Uterus (tissue), 4 donors: ENCODE data around the gene FRMD5. TPM values are rescaled to one million over a fixed set of nuclear protein-coding genes. Genes with fewer than 3 reads are reported as not detected.

Source experiments
- DNase-seq, 2 donors: peaks; one replicate each; pipeline ENCODE4 v3.0.0-alpha.2; 2019 to 2020
- H3K27ac ChIP-seq, 2 donors: fragments of 200-600 bp; sonication (generic); 1 replicate in 1 of 2; 2 replicates in 1 of 2; pipeline ENCODE4 v1.5.1; 2016 to 2018
- H3K27me3 ChIP-seq, 2 donors: fragments of 200-600 bp; sonication (generic); one replicate each; pipeline ENCODE4 v1.5.1; 2018 to 2019; ENCODE audit warnings: control low read depth in 1 of 2
- H3K36me3 ChIP-seq, 2 donors: fragments of 200-600 bp; sonication (generic); one replicate each; pipeline ENCODE4 v1.5.1; 2019; ENCODE audit warnings: control low read depth in 1 of 2
- H3K4me1 ChIP-seq, 2 donors: fragments of 200-600 bp; sonication (generic); one replicate each; pipeline ENCODE4 v1.5.1; 2018 to 2019; ENCODE audit warnings: control low read depth in 1 of 2
- H3K4me3 ChIP-seq, 2 donors: fragments of 200-600 bp; sonication (generic); 1 replicate in 1 of 2; 2 replicates in 1 of 2; pipeline ENCODE4 v1.5.1; 2018 to 2019; ENCODE audit warnings: mild to moderate bottlenecking in 1 of 2
- H3K9me3 ChIP-seq, 2 donors: fragments of 200-600 bp; sonication (generic); one replicate each; pipeline ENCODE4 v1.5.1; 2019; ENCODE audit warnings: control low read depth in 1 of 2
- POLR2A ChIP-seq, 2 donors: fragments of 450-650 bp; IDR thresholded peaks; one replicate each; pipeline ENCODE4 v1.6.1; 2016; ENCODE audit warnings: antibody characterized with exemption in 2 of 2, mild to moderate bottlenecking in 1 of 2, moderate library complexity in 1 of 2
- intact Hi-C: fragments of 100-400 bp; cut with DNase I; formaldehyde crosslinking; loops from one replicate; pipeline ENCODE4 v1.15.1; 2023; ENCODE audit warnings: low total_unique reads
- total RNA-seq, 4 donors: library from RNA; depleted of rRNA in 3 of 4; stranded (reverse); fragments of >200 nt in 3 of 4; gene quantifications; one replicate each; pipeline versions ENCODE4 v1.1.0 to v1.2.4, GENCODE V29; 2014 to 2023
- TF ChIP-seq, protein P1 (sequence below), 4 experiments: fragments of 200-600 bp in 2 of 4; fragments of 450-650 bp in 2 of 4; sonication (generic) in 2 of 4; IDR thresholded peaks; one replicate each; pipeline ENCODE4 v1.5.1; 2016 to 2019; ENCODE audit warnings: antibody characterized with exemption in 4 of 4, mild to moderate bottlenecking in 2 of 4, moderate library complexity in 1 of 4
- donor health status: DM: yes; HTN: yes; CAD: no.

FRMD5 gene
- total RNA-seq, 4 donors from 2014 or later = 0.37 to 1.0 TPM; not detected in 2

DNA sequence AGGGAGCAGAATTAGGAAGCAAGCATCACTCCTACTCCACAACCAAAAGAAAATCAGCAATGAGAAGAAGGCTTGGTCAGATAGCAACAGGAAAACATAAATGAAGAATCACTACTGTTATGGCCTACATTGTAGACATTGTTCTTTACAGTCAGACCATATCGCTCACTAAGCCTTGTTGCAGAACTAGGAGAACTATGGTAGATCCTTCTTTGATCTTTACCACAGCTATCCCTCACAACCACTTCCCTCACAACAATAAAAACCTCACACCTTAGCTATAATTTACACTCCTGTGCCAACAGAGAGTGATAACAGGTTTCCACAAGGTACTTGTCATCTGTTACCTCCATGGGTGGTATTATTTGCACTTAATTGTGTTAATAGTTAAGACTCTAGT, 241.7 kb downstream of the FRMD5 start:
- no peak for DNase-seq
- no peak overlapping the region for H3K27ac ChIP-seq
- TF ChIP-seq POLR2A (IDR thresholded peaks at IDR 0.05) = no peak
- TF ChIP-seq, protein P1, sequence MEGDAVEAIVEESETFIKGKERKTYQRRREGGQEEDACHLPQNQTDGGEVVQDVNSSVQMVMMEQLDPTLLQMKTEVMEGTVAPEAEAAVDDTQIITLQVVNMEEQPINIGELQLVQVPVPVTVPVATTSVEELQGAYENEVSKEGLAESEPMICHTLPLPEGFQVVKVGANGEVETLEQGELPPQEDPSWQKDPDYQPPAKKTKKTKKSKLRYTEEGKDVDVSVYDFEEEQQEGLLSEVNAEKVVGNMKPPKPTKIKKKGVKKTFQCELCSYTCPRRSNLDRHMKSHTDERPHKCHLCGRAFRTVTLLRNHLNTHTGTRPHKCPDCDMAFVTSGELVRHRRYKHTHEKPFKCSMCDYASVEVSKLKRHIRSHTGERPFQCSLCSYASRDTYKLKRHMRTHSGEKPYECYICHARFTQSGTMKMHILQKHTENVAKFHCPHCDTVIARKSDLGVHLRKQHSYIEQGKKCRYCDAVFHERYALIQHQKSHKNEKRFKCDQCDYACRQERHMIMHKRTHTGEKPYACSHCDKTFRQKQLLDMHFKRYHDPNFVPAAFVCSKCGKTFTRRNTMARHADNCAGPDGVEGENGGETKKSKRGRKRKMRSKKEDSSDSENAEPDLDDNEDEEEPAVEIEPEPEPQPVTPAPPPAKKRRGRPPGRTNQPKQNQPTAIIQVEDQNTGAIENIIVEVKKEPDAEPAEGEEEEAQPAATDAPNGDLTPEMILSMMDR (IDR thresholded peaks at IDR 0.05) = no peak
- no peaks in the 10 kb centered on the region for H3K4me1 ChIP-seq
- H3K27me3 ChIP-seq = no peaks in the 10 kb centered on the region
- no peak overlapping the region for H3K4me3 ChIP-seq
- no peaks in the 10 kb centered on the region for H3K36me3 ChIP-seq
- H3K9me3 ChIP-seq = no peaks in the 10 kb centered on the region
- intact Hi-C loops = no loop called here

DNA sequence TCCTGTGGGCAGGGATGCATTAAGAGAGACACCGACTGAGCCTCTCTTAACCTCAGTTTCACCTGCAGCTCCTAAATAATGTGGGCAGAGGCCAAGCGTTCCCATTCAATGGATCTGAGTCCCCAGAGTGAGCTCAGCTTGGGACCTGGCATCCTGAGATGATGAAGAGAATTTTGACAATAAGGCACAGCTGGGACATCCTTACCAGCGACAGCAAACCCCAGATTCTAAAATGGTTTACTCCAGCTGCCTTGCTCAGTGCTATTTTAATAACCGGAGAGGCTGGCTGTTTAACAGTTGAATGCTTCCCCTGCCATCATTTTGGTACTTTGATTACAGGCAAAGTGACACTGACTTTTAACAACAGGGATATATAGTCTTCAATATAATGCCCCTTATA, 244.5 kb downstream of the FRMD5 start:
- TF ChIP-seq POLR2A (IDR thresholded peaks at IDR 0.05) = no peak
- TF ChIP-seq, protein P1 (IDR thresholded peaks at IDR 0.05) = no peak
- no peaks in the 10 kb centered on the region for H3K4me1 ChIP-seq

DNA sequence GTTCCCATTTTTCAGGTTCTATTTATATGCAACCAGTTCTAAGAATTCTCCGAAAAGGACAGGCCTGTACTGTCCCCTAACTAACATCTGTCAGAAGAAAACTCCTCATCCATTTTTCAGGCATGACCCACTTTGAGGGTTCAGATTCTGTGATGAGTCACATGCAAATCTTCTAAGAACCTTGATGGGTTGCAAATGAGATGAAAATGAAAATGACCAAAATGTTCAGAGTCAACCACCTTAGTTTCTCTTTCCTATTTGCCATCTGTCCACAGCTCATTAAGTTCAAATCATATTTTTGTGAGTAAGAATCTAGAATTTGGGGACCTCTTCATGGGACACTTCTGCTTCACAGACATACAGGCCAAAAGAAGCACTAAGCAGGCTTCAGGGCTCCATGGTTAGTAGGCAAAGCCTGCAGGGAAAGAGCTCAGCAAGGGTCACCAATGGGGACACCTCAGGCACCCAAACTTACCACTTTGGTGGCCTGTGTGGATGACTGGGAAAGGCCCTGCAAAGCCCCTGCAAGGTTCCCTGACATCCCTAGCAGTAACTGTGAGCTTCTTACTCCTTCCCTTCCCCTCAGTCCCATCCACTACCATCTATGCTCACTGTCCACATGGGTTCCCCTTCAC, 246.3 kb downstream of the FRMD5 start:
- no peak overlapping the region for H3K4me3 ChIP-seq
- no peak for TF ChIP-seq POLR2A (IDR thresholded peaks at IDR 0.05)
- TF ChIP-seq, protein P1 (IDR thresholded peaks at IDR 0.05) = no peak
- H3K36me3 ChIP-seq = no peaks in the 10 kb centered on the region
- no peaks in the 10 kb centered on the region for H3K27me3 ChIP-seq
- no peaks in the 10 kb centered on the region for H3K4me1 ChIP-seq
- intact Hi-C loops = no loop called here
- no peaks in the 10 kb centered on the region for H3K9me3 ChIP-seq
- DNase-seq = no peak
- no peak overlapping the region for H3K27ac ChIP-seq

More for the DNA sequence above, 244.5 kb downstream of the FRMD5 start:
- no peaks in the 10 kb centered on the region for H3K9me3 ChIP-seq
- intact Hi-C loops = no loop called here
- no peak for DNase-seq
- no peak overlapping the region for H3K27ac ChIP-seq
- no peaks in the 10 kb centered on the region for H3K27me3 ChIP-seq
- H3K4me3 ChIP-seq = no peak overlapping the region
- H3K36me3 ChIP-seq = no peaks in the 10 kb centered on the region

DNA sequence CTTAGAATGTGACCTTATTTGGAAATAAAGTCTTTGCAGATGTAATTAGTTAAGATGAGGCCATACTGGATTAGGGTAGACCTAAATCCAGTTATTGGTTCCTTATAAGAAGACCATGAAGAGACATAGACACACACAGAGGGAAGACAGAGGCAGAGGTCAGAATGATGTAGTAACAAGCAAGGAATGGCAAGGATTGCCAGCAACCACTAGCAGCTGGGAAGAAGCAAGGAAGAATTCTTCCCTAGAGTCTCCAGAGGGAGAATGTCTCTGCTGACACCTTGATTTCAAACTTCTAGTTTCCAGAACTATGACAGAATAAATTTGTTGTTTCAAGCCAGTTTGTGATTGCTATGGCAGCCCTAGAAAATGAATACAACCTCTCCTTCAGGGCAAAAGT, 251.6 kb downstream of the FRMD5 start:
- no peak overlapping the region for H3K4me3 ChIP-seq
- no peak for TF ChIP-seq POLR2A (IDR thresholded peaks at IDR 0.05)
- TF ChIP-seq, protein P1 (IDR thresholded peaks at IDR 0.05) = no peak
- intact Hi-C loops = no loop called here

DNA sequence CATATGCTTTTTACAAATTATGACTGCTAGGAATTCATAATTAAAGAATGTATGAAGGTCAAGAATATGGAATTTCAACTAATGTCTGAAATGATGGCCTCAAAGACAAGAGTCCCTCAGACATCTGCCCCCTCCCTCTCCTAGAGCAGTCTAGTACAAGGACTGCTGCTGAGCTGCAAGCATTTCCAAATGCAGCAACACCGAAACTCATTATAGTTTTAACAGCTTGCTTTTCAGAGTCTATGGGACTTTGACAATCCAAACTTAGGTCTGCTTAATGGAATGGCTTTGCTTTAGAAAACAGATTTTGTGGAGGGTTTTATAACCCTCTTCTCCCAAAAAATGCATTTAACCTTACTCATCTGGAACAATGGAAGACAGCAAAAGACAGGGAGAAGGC, 252.9 kb downstream of the FRMD5 start:
- intact Hi-C loops = no loop called here
- H3K4me1 ChIP-seq = no peaks in the 10 kb centered on the region
- H3K4me3 ChIP-seq = no peak overlapping the region
- no peaks in the 10 kb centered on the region for H3K27me3 ChIP-seq
- TF ChIP-seq, protein P1 (IDR thresholded peaks at IDR 0.05) = no peak
- no peak for TF ChIP-seq POLR2A (IDR thresholded peaks at IDR 0.05)
- H3K9me3 ChIP-seq = no peaks in the 10 kb centered on the region
- DNase-seq = no peak
- H3K27ac ChIP-seq = no peak overlapping the region
- no peaks in the 10 kb centered on the region for H3K36me3 ChIP-seq

More for the DNA sequence above, 251.6 kb downstream of the FRMD5 start:
- no peaks in the 10 kb centered on the region for H3K9me3 ChIP-seq
- no peak for DNase-seq
- H3K27ac ChIP-seq = no peak overlapping the region
- no peaks in the 10 kb centered on the region for H3K27me3 ChIP-seq
- H3K4me1 ChIP-seq = no peaks in the 10 kb centered on the region
- no peaks in the 10 kb centered on the region for H3K36me3 ChIP-seq
